ENCODE measurements around the gene HMGCL. TPM values are rescaled to one million over a fixed set of nuclear protein-coding genes. Genes with fewer than 3 reads are reported as not detected.
"Not testable (repeated sequence)": the region's sequence is repeated elsewhere in the genome, so short reads cannot be mapped to it uniquely, and the experiment has no call there.

The HMGCL gene
- 10 to 100 TPM; 26.9 to 58.0 (median 42.2) TPM for total RNA-seq

DNA sequence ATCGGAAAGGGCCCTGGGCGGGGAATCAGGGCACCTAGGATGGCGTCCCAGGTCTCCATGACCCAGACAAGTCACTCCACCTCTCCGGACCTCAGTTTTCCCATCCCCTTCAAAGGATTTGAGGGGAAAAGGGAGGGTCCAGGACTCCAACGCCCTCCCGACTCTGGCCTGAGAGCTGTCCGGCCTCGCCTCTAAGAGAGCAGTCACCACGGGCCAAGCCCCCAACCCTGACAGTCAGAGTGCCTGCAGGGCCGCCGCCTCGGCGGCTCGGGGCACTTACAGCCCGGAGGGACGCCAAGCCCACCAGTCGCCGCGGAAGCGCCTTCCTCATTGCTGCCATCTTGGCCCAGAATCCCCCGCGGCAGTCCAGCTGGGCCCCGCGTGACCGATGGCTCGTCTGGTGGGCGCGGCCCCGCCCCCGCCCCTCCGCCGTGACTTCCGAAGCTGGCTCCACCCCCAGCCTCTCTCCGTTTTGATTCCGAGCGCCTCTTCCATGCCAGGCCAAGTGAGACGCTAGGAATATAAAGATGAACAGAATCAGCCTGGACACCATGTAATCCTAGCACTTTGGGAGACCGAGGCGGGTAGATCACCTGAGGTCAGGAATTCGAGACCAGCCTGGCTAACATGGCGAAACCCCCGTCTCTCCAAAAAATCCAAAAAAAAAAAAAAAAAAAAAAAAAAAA, at the start of gene HMGCL:
TSS of gene HMGCL (minus strand) at position 354 of the 686 bp plus-strand sequence. CDS start at position 340, 14 bp downstream.
- H3K4me1 ChIP-seq (replicated peaks in 1 of 2) = peaks cover 6 to 7% of the 10 kb centered on the region in 2 donors
- peak; percentile 93 to 98 (median 96) for ATAC-seq (replicated peaks in 6 of 8)
- in situ Hi-C loops (cut with MboI; ENCODE audit: low pct_unique_long_range_greater_than_20kb in 2 of 9, low sequenced_read_pairs in 9 of 9, unreplicated experiment in 9 of 9) = no loop called here
- WGBS, 10 experiments = 0 to 12% (median 0%) methylated on average over 1 to 9 of the region's 42 CpGs; no CpG with 5 or more reads in 4 of the 10 experiments
- H3K4me3 ChIP-seq = peak within 1 kb of the TSS; percentile 67 to 90 (median 88)
- peak within 1 kb of the TSS; percentile 74 to 83 for H3K27ac ChIP-seq

GRCh38 chr1:23872421-23872820, 47.2 kb upstream of the HMGCL start:
- no peak overlapping the region for H3K4me3 ChIP-seq
- peaks cover under 1 to 1% of the 10 kb centered on the region in 2 donors for H3K4me1 ChIP-seq (replicated peaks in 1 of 2)
- no peak for ATAC-seq (replicated peaks in 6 of 8)
- in situ Hi-C loops (cut with MboI; ENCODE audit: low pct_unique_long_range_greater_than_20kb in 2 of 9, low sequenced_read_pairs in 9 of 9, unreplicated experiment in 9 of 9) = no loop called here
- 67 to 100% (median 82%) methylated on average over 1 to 3 of the region's 3 CpGs; no CpG with 5 or more reads in 1 of the 10 experiments for WGBS, 10 experiments
- no peak overlapping the region for H3K27ac ChIP-seq

DNA sequence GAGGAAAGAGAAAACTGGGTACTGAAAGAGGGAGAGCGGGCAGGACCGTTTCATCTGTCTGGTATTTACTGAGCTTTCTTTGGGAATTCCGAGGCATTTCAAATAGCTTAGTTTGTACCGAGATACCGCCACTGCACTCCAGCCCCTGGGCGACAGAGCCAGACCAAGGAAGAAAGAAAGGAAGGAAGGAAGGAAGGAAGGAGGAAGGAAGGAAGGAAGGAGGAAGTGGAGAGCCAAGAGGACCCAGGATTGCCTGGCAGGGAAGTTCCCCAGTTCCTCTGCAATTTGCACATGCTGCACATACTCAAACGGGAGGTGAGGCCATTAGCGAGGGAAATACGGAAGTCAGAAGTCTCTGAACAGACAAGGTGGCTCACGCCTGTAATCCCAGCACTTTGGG, 43.8 kb upstream of the HMGCL start:
- in situ Hi-C loops (cut with MboI; ENCODE audit: low pct_unique_long_range_greater_than_20kb in 2 of 9, low sequenced_read_pairs in 9 of 9, unreplicated experiment in 9 of 9) = no loop called here
- ATAC-seq (replicated peaks in 6 of 8) = no peak
- H3K27ac ChIP-seq = no peak overlapping the region
- 7 to 100% (median 79%) methylated on average over 1 to 9 of the region's 10 CpGs; no CpG with 5 or more reads in 1 of the 10 experiments for WGBS, 10 experiments
- no peak overlapping the region for H3K4me3 ChIP-seq
- peaks cover 4 to 6% of the 10 kb centered on the region in 2 donors for H3K4me1 ChIP-seq (replicated peaks in 1 of 2)

GRCh38 chr1:23868557-23869016, 43.4 kb upstream of the HMGCL start:
- WGBS, 10 experiments = 0 to 80% (median 27%) methylated on average over 1 to 16 of the region's 20 CpGs
- peak overlapping the region; percentile 70 to 74 (median 73) for H3K4me3 ChIP-seq
- H3K27ac ChIP-seq = no peak overlapping the region
- in situ Hi-C loops (cut with MboI; ENCODE audit: low pct_unique_long_range_greater_than_20kb in 2 of 9, low sequenced_read_pairs in 9 of 9, unreplicated experiment in 9 of 9) = no loop called here
- peak in 7 of 8 experiments; percentile 2 to 53 (median 18) for ATAC-seq (replicated peaks in 6 of 8)
- H3K4me1 ChIP-seq (replicated peaks in 1 of 2) = peaks cover 4 to 6% of the 10 kb centered on the region in 2 donors

GRCh38 chr1:23867895-23868556, 42.8 kb upstream of the HMGCL start, which contains the start of gene FUCA1:
Gene FUCA1 (minus strand): TSS chr1:23868290. CDS start chr1:23868286, 4 bp downstream.
- whole genome bisulfite sequencing, 10 experiments = 0 to 1% (median 0%) methylated on average over 1 to 26 of the region's 71 CpGs; no CpG with 5 or more reads in 3 of the 10 experiments
- peaks cover 4 to 6% of the 10 kb centered on the region in 2 donors for H3K4me1 ChIP-seq (replicated peaks in 1 of 2)
- peak within 1 kb of the TSS; percentile 70 to 74 (median 73) for H3K4me3 ChIP-seq
- in situ Hi-C loops (cut with MboI; ENCODE audit: low pct_unique_long_range_greater_than_20kb in 2 of 9, low sequenced_read_pairs in 9 of 9, unreplicated experiment in 9 of 9) = no loop called here
- H3K27ac ChIP-seq = peak within 1 kb of the TSS in 1 of 2 donors; percentile 24
- ATAC-seq (replicated peaks in 6 of 8) = peak; percentile 84 to 100 (median 100)

- Histone ChIP-seq H3K4me3 (peak overlapping the region; percentile 70 to 74 (median 73)), H3K27ac (no peak overlapping the region), H3K4me1 (replicated peaks in 1 of 2) (peaks cover 4 to 6% of the 10 kb centered on the region in 2 donors)
- in situ Hi-C loops (cut with MboI; ENCODE audit: low pct_unique_long_range_greater_than_20kb in 2 of 9, low sequenced_read_pairs in 9 of 9, unreplicated experiment in 9 of 9) = no loop called here
- 0% methylated on average over 1 to 2 of the region's 17 CpGs; no CpG with 5 or more reads in 7 of the 10 experiments for WGBS, 10 experiments
- no peak for ATAC-seq (replicated peaks in 6 of 8)
Observed at GRCh38 chr1:23867542-23867894, 42.3 kb upstream of the HMGCL start.

- Histone ChIP-seq H3K4me1 (replicated peaks in 1 of 2) (peaks cover 4 to 6% of the 10 kb centered on the region in 2 donors), H3K4me3 (no peak overlapping the region), H3K27ac (no peak overlapping the region)
- WGBS, 10 experiments = 60 to 100% (median 80%) methylated on average over 1 to 4 of the region's 4 CpGs; no CpG with 5 or more reads in 5 of the 10 experiments
- no peak for ATAC-seq (replicated peaks in 6 of 8)
- in situ Hi-C loops (cut with MboI; ENCODE audit: low pct_unique_long_range_greater_than_20kb in 2 of 9, low sequenced_read_pairs in 9 of 9, unreplicated experiment in 9 of 9) = no loop called here
Observed at GRCh38 chr1:23865543-23865930, 40.3 kb upstream of the HMGCL start.

DNA sequence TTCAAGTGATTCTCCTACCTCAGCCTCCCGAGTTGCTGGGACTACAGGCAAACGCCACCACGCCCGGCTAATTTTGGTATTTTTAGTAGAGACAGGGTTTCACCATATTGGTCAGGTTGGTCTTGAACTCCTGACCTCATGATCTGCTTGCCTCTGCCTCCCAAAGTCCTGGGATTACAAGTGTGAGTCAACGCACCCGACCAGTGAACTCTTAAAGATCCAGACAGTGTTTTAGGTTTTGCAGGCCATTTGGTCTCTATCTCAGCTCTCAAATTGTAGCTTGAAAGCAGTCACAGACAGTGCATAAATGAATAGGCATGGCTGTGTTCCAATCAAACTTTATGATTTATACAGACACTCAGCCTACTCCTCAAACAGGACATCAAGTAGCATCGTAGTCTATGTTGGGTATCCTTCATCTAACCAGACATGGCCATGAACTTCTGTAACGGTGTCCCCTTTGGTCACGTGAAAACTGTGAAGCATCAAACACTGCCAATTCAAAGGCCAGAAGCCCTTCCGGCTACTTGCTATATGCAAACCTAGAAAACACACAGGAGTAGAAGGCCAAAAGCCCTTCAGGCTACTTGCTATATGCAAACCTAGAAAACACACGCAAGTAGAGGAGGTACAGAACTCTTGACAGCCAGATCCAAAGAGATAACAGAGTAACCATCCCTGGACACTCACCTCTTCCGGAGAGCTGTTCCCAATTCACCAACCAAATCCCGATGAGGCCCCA, 39.7 kb upstream of the HMGCL start:
- Histone ChIP-seq H3K4me1 (replicated peaks in 1 of 2) (peaks cover 4 to 6% of the 10 kb centered on the region in 2 donors), H3K27ac (no peak overlapping the region), H3K4me3 (no peak overlapping the region)
- in situ Hi-C loops (cut with MboI; ENCODE audit: low pct_unique_long_range_greater_than_20kb in 2 of 9, low sequenced_read_pairs in 9 of 9, unreplicated experiment in 9 of 9) = no loop called here
- 69 to 100% (median 89%) methylated on average over 2 to 13 of the region's 13 CpGs; no CpG with 5 or more reads in 2 of the 10 experiments for WGBS, 10 experiments
- no peak for ATAC-seq (replicated peaks in 6 of 8)

DNA sequence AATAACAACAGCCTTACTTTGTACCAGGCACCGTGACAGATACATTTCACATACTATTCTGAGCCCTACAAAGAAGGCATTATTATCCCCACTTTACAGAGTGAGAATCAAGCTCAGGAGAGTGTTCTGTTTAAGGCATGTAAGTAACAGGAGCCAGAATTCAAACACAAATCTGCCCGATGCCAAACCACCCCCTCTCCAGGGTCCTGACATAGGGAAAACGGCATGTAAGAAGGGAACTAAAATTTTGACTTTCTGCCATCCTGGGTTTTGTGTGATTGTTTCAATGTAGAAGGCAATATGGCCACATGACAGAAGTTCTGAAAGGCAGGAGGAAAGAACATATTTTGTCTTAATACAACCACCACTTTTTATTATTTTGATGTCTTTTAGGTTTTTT, 37.4 kb upstream of the HMGCL start:
- H3K27ac ChIP-seq = no peak overlapping the region
- in situ Hi-C loops (cut with MboI; ENCODE audit: low pct_unique_long_range_greater_than_20kb in 2 of 9, low sequenced_read_pairs in 9 of 9, unreplicated experiment in 9 of 9) = no loop called here

GRCh38 chr1:23854568-23854967, 29.3 kb upstream of the HMGCL start:
- Histone ChIP-seq H3K4me1 (replicated peaks in 1 of 2) (no peaks in the 10 kb centered on the region), H3K27ac (no peak overlapping the region), H3K4me3 (no peak overlapping the region)
- in situ Hi-C loops (cut with MboI; ENCODE audit: low pct_unique_long_range_greater_than_20kb in 2 of 9, low sequenced_read_pairs in 9 of 9, unreplicated experiment in 9 of 9) = no loop called here
- peak in 3 of 8 experiments; percentile 30 to 63 (median 48) for ATAC-seq (replicated peaks in 6 of 8)
- WGBS, 10 experiments = 0 to 29% (median 5%) methylated on average over 1 to 2 of the region's 2 CpGs; no CpG with 5 or more reads in 3 of the 10 experiments

More for the DNA sequence above, 37.4 kb upstream of the HMGCL start:
- no peak for ATAC-seq (replicated peaks in 6 of 8)
- Histone ChIP-seq H3K4me3 (no peak overlapping the region), H3K4me1 (replicated peaks in 1 of 2) (peaks cover 4 to 6% of the 10 kb centered on the region in 2 donors)
- 28 to 100% (median 61%) methylated on average over 1 to 3 of the region's 3 CpGs; no CpG with 5 or more reads in 1 of the 10 experiments for WGBS, 10 experiments

GRCh38 chr1:23853124-23853523, 27.9 kb upstream of the HMGCL start:
- in situ Hi-C loops (cut with MboI; ENCODE audit: low pct_unique_long_range_greater_than_20kb in 2 of 9, low sequenced_read_pairs in 9 of 9, unreplicated experiment in 9 of 9); H3K27ac ChIP-seq; H3K4me3 ChIP-seq; ATAC-seq (replicated peaks in 6 of 8); H3K4me1 ChIP-seq (replicated peaks in 1 of 2): not testable (repeated sequence)
- no CpG with 5 or more reads among the region's 34 CpGs for WGBS, 10 experiments

DNA sequence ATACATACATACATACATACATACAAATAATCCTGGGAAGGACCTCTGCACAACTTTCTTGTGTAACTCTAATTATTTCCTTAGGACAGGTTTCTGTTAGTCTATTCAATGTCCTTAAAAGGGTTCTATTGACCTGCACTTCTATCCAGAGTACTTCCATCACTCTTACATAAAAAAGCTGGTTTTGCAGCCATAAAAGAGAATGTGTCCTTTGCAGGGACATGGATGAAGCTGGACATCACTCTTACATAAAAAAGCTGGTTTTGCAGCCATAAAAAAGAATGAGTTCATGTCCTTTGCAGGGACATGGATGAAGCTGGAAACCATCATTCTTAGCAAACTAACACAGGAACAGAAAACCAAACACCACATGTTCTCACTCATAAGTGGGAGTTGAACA, 26.2 kb upstream of the HMGCL start:
- in situ Hi-C loops (cut with MboI; ENCODE audit: low pct_unique_long_range_greater_than_20kb in 2 of 9, low sequenced_read_pairs in 9 of 9, unreplicated experiment in 9 of 9); H3K4me3 ChIP-seq: not testable (repeated sequence)

More for the DNA sequence above, 26.2 kb upstream of the HMGCL start:
- H3K4me1 ChIP-seq (replicated peaks in 1 of 2); ATAC-seq (replicated peaks in 6 of 8); H3K27ac ChIP-seq: not testable (repeated sequence)
